ENCODE measurements around the gene SYF2.

Gene SYF2

GRCh38 chr1:25180996-25181395 lies 51.3 kb downstream of the SYF2 start:
- no peak for DNase-seq (ENCODE audit: extremely low read depth, low read depth)
- TF ChIP-seq CTCF (IDR thresholded peaks at IDR 0.05; ENCODE audit: low read depth, low read length, missing control alignments): no peak
- H3K4me3 ChIP-seq (replicated peaks; ENCODE audit: low read depth, low read length): no peak overlapping the region

- no peak for DNase-seq (ENCODE audit: extremely low read depth, low read depth)
- no peak for TF ChIP-seq CTCF (IDR thresholded peaks at IDR 0.05; ENCODE audit: low read depth, low read length, missing control alignments)
- no peak overlapping the region for H3K4me3 ChIP-seq (replicated peaks; ENCODE audit: low read depth, low read length)
Measured at GRCh38 chr1:25178917-25179561, 53.3 kb downstream of the SYF2 start.

GRCh38 chr1:25174730-25175612 lies 57.3 kb downstream of the SYF2 start:
- H3K4me3 ChIP-seq (replicated peaks; ENCODE audit: low read depth, low read length): no peak overlapping the region
- no peak for TF ChIP-seq CTCF (IDR thresholded peaks at IDR 0.05; ENCODE audit: low read depth, low read length, missing control alignments)
- DNase-seq (ENCODE audit: extremely low read depth, low read depth): no peak

- no peak overlapping the region for H3K4me3 ChIP-seq (replicated peaks; ENCODE audit: low read depth, low read length)
- TF ChIP-seq CTCF (IDR thresholded peaks at IDR 0.05; ENCODE audit: low read depth, low read length, missing control alignments): no peak
- no peak for DNase-seq (ENCODE audit: extremely low read depth, low read depth)
Measured at GRCh38 chr1:25174363-25174729, 58.0 kb downstream of the SYF2 start.

GRCh38 chr1:25173809-25174340 lies 58.4 kb downstream of the SYF2 start:
- no peak for DNase-seq (ENCODE audit: extremely low read depth, low read depth)
- no peak for TF ChIP-seq CTCF (IDR thresholded peaks at IDR 0.05; ENCODE audit: low read depth, low read length, missing control alignments)
- H3K4me3 ChIP-seq (replicated peaks; ENCODE audit: low read depth, low read length): no peak overlapping the region

Data from HFF-Myc (cell line).